HTR-8/SVneo (cell line): ENCODE data around the gene TMOD1.
A peak's percentile ranks its signal among the peaks of the same experiment; 100 is the strongest.
"Not testable (repeated sequence)": the region's sequence is repeated elsewhere in the genome, so short reads cannot be mapped to it uniquely, and the experiment has no call there.

Experiments used
- DNase-seq: peaks from one replicate; pipeline ENCODE4 v3.0.0; 2011; ENCODE audit warnings: low spot score, mixed read lengths; ENCODE audit not compliant: insufficient read length
- FAIRE-seq: peaks from 2 replicates; lab custom pipeline; 2011; peaks lifted over from hg19 to GRCh38; lab: Jason Lieb, UNC

The TMOD1 gene

DNA sequence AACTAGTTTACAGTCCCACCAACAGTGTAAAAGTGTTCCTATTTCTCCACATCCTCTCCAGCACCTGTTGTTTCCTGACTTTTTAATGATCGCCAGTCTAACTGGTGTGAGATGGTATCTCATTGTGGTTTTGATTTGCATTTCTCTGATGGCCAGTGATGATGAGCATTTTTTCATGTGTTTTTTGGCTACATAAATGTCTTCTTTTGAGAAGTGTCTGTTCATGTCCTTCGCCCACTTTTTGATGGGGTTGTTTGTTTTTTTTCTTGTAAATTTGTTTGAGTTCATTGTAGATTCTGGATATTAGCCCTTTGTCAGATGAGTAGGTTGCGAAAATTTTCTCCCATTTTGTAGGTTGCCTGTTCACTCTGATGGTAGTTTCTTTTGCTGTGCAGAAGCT lies 80.1 kb downstream of the TMOD1 start:
- FAIRE-seq, DNase-seq: not testable (repeated sequence)

DNA sequence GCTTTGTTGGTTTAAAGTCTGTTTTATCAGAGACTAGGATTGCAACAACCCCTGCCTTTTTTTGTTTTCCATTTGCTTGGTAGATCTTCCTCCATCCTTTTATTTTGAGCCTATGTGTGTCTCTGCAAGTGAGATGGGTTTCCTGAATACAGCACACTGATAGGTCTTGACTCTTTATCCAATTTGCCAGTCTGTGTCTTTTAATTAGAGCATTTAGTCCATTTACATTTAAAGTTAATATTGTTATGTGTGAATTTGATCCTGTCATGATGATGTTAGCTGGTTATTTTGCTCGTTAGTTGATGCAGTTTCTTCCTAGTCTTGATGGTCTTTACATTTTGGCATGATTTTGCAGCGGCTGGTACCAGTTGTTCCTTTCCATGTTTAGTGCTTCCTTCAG lies 83.3 kb downstream of the TMOD1 start:
- not testable (repeated sequence) for FAIRE-seq, DNase-seq

DNA sequence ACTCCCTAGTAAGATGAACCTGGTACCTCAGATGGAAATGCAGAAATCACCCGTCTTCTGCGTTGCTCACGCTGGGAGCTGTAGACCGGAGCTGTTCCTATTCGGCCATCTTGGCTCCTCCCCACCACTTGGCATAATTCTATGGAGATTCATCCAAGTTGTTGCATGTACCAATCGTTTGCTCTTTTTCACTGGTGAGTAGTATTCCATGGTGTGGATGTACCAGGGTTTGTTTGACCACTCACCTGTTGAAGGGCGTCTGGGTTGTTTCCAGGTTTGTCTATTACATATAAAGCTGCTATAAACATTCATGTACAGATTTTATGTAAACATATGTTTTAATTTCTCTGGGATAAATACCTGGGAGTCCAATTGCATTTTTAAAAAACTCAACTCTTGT lies 85.4 kb downstream of the TMOD1 start:
- not testable (repeated sequence) for DNase-seq, FAIRE-seq

DNA sequence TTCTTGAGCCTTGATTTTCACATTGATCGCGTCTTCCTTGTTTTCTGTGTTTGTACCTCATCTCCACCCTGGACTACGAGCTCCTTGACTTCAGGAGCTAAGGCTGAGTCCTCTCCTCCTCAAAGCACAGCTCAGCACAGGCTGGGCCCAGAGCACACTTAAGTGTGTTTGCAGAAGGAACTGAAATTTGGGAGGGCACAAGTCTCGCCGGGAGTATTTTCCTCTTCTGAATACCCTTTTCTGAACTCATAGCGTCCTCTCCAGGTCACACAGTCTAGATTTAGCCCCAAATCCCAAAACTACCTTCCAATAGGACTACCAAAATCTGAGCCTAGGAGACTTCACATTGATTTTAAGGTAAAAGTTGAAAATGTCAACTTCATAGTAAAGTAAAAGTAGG lies 90.1 kb downstream of the TMOD1 start:
- FAIRE-seq = no peak

DNA sequence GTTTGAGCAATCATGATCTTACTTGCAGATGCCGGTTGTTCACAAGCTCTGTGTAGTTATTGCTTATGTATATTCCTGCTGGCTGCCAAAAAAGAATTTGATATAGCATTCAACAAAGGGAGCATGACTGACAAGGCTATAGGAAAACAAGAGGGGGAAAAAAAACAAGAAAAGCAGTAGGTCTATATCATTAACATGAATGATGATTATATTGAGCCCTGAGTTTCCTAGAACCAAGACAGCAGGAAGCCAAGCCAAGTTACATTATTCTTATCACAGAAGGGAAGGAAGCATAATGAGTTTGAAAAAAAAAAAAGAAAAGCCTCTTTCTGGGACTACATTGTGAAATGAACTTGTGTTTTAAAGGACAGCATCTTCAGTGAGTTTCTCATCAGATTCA lies 90.7 kb downstream of the TMOD1 start:
- FAIRE-seq (no peak), DNase-seq (no peak)

More for the DNA sequence above, 90.1 kb downstream of the TMOD1 start:
- no peak for DNase-seq

DNA sequence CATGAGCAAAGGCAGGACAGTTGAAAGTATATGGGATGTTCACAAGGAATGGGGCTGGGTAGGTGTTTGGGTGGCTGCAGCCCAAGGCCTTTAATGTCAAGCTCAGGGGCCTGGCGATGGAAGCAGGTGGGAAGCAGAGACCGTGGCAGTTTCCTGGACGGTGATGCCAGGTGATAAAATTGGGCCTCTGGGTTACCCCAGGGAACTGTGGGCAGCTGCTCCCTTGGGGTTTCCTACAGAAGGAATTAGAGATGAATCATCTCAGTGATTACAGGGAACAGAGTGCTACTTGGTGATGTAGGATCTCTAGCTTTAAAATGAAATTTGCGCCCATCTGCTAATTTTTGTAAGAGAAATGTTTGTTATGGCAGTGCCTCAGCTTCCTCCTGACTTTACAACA lies 92.5 kb downstream of the TMOD1 start:
- FAIRE-seq = no peak

DNA sequence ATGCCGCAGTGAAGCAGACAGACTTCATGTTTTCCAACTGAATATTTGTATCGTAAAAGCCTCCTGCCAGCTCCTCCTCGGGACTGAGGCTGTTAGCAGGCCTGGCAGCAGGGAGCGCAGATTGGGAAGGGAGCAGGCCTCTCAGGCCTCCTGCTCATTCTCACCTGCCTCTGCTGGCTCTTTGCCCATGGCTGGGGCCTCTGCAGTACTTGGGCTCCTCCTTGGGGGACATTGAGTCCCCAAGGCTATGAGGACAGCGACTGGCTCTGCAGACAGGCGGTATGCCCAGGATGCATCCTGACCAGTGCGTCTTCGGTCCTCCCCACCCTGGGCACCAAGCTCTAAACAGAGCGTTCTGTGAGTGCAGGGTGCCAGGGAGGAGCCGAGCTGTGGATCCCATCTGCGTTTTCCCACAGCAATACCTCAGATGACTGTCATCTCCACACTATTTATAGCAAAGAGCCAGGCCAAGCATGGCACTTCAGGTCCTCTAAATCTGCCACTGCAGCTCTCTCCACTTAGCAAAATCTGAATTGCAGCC lies 93.0 kb downstream of the TMOD1 start:
- DNase-seq (no peak), FAIRE-seq (no peak)

More for the DNA sequence above, 92.5 kb downstream of the TMOD1 start:
- no peak for DNase-seq

DNA sequence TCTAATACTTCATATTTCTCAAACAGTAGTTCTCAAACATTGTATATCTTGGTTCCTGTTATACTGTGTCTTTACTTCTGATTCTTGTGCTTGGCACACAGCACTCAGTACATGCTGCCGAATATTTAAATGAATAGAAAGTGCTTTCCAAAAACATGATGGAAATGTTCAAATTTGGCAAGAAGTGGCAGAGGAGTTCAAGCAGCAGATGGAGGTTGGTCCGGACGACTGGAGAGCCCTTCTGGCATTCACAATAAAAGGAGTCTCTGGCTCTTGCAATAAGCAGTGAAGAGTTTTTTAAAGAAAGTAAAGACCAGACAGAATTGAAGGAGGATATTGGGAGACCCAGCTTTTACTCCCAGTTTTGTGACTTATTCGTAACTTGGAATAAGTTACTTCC lies 95.4 kb downstream of the TMOD1 start:
- no peak for DNase-seq
- no peak for FAIRE-seq

DNA sequence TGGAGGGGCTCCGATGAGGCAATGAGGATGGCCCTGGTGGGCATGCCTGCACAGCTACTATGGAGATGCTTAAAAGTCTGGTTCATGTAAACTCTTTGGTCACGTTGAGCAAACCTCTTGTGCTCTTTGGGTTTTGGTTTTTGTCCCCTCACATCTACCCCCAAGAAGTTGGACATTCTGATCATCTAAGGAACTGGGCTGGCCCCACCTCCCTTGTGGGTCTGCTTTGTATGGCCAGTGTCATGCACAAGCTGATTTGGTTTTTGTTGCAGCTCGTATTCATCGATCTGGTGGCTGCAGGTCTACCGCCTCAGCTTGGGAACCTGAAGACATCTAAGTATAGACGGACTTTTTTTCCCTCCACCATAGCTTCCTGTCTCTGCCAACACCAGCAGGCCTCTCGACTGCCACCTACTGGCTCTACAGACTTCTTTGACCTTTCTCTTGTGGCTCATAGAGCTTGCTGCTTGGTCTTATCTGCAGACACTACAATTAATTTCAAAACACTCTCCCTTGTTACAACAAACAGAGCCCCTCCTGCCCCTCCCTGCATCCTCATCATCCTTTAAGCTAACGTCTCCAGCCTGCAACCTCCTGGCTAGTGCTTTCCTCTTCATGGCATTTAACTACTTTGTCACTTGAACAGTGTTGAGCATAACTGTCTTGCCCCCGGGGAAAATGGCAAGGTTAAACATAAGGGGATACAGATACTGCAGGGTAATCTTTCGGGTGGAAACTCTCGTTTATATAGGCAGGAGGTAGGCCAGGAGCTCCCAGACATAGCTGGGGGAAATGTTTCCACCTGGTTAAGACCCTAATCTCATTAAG lies 97.2 kb downstream of the TMOD1 start:
- FAIRE-seq (no peak), DNase-seq (peak; percentile 69)

DNA sequence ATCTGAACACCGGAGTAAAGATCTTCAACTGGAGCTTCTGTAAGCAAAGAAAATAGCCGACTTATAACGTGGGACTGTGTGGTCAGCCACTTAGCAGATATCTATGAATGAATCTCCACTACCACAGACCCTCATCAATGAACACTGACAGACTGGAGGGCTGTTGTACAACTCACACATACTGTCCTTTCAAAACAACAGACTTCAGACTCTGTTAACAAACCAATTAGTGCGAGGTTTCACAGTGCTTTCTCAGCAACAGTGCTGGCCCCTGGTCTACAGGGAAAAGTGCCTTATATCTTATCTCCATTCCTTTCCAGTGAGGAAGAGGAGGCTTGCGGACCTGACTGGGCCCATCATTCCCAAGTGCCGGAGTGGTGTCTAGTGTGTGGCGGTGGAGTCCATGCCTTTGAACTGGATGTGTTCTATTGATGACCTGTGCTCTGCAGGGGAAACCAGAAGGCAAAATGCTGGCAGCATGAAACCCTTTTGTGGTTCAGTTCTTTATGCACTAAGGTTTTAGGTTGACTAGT lies 97.9 kb downstream of the TMOD1 start:
- DNase-seq (no peak), FAIRE-seq (no peak)

DNA sequence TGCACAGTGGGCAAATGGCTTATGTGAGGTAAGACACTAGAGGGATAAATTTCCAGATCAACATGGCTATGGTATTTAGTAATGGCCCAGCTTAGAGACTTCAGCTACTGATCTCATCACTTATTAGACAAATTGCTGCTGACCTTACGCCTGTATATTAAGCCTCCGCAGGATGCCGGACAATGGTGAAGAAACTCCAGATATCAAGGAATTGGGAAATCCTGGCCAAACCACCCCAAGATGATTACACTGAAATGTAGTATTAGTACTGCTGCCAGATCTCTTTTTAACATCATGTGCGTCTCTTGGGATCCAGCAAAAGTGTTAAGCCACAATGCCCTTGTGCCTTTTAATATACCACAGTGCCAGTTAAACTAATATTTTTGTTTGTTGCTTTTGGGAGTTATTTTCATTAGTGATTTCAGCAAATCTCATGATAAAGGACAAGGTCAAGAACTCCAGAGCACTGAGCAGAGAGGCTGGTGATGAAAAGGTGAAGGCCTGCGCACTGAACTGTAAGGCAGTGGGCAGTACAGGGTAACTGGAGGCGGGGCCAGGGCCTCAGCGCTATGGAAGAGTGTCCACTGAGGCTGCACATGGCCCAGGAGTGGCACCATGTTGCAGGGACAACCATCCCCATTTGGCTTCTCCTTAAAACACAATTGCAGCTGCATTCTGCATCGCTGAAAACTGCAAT lies 99.2 kb downstream of the TMOD1 start:
- no peak for FAIRE-seq
- no peak for DNase-seq

DNA sequence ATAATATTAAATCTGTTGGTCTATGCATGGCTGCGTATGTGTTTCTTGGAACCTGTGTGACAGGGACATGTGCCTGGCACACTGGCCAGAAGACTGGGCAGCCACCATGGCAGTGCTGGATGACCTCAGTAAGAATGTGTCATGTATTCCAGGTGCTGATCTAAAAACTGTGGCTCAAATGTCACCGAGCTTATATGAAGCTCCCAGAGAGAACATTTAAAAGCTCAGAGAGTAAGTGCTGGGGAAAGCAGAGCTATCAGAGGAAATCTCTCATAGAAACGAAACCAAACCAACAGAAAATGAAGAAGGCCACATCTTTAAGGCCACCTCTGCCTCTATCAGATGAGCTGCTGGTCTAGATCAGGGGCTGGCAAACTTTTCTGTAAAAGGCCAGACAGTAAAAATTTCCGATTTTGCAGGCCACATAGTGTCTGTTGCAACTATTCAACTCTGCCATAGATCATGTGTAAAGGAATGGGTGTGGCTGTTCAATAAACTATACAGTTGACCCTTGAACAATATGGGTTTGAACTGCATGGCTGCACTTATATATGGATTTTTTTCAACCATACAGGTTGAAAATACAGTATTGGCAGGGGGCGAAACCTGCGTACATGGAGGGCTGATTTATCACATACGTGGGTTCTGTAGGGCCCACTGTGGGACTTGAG lies 99.9 kb downstream of the TMOD1 start:
- FAIRE-seq (no peak), DNase-seq (no peak)

DNA sequence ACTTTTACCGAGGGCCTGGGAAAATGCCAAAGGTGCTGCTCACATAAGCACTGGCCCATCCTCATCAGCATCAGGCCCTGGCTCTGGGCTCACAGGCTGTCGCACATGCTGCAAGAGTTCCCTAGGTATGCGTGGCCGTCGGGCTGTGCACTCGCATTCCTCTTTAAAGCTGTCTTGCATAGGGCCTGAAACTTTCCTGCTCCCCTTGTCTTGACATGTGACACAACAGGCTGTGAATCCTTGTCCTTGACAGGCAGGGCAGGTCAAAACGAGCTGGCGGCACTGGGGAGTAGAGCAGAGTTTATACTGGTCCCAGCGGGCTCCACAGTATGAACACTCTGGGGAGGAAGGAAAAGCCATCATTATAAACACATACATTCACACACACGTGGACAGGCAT lies 101.0 kb downstream of the TMOD1 start:
- DNase-seq = no peak

DNA sequence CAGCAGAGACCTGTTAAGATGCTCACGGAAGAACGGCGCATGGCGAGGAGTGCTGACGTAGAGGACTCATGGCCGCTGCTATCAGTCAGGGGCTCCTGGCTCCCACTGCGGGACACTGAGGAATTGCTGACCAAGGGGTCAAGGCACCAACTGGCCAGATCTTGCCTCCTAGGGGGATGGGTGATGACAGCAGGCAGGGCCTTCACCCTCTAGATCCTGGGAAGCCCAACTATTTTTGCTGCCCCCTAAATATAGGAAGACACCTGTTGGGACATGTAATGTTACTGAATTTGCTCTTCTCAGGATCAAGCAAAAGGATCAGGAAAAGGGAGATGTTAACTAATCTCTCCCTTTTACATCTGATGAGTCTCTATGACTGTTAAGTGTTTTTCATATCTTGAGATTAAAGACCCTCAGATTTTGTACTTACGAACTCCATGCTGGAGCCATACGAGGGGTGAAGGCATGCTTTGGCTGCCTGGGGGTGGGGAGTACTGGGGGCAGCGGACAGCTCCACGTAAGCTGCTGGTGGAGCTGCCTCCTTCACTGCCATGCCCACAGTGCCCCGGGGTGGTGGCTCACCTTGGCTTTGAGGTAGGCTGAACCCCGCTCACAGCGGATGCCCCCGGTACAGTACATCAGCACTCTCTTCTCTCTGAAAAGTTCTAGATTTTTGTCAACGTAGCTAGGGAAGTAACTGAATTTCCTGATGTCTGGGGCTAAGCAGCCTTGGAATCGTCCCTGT lies 103.6 kb downstream of the TMOD1 start:
- FAIRE-seq (no peak), DNase-seq (no peak)

More for the DNA sequence above, 101.0 kb downstream of the TMOD1 start:
- no peak for FAIRE-seq

DNA sequence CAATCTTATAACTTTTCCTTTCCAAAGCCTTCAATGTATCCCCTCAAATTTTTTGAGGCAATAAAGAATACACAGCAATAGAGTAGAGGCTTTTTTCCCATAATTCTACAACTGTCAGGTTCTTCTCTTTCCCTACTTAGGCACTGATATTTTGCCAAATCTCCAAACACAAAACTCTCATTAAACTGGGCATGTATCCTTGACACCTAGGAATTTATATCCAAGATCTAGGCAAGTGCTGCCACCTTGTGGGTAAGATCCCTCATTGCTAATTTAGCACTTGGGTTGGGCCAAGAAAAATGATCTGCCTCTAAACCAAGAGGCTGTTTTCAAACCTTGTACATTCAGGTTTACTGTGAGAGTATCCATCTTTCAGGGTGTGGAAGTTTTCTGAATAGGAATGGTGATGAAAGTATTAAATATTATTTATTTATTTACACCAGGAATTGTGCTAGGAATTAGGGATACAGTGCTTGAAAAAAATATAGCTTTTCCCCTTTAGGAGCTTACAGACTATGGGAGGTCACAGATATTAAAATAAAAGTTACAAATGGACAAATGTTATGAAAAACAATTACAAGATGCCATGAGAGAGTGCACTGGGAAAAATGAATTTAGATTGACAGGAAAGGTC lies 114.1 kb downstream of the TMOD1 start:
- FAIRE-seq = no peak
- DNase-seq = peak; percentile 44

DNA sequence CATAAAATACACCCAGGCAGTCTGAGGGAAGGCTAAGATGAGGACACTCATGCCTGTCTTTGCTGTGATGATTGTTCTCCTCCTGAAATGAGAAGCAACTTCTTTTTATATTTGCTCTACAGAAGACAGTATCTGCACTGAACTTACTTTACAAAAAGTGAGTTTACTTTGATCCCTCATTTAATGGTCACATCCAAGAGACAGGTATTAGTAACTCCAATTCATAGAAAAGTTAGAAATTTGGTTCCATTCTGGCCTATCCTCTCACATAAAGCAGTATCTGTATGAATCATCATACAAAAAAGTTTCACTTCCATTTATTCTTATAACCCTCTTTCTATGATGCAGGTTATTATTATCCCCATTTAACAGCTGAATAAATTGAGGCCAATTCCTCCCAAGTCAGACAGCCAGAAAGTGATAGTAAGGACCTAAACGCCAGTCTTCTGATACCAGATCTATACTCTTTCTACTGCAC lies 116.5 kb downstream of the TMOD1 start:
- no peak for FAIRE-seq

DNA sequence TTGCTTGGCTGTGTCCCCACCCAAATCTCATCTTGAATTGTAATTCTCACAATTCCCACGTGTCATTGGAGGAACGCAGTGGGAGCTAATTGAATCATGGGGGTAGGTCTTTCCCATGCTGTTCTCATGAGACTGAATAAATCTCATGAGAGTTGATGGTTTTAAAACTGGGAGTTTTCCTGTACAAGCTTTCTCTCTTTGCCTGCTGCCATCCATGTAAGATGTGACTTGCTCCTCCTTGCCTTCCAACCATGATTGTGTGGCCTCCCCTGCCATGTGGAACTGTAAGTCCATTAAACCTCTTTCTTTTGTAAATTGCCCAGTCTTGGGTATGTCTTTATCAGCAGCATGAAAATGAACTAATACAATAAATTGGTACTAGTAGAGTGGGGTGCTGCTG lies 118.6 kb downstream of the TMOD1 start:
- DNase-seq, FAIRE-seq: not testable (repeated sequence)

More for the DNA sequence above, 116.5 kb downstream of the TMOD1 start:
- no peak for DNase-seq

DNA sequence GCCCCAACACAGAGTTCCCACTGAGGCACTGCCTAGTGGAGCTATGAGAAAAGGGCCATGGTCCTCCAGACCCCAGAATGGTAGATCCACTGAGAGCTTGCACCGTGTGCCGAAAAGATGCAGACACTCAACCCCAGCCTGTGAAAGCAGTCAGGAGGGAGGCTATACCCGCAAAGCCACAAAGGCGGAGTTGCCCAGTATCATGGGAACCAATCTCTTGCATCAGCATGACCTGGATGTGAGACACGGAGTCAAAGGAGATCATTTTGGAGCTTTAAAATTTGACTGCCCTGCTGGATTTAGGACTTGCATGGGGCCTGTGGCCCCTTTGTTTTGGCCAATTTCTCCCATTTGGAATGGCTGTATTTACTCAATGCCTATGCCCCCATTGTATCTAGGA lies 121.0 kb downstream of the TMOD1 start:
- not testable (repeated sequence) for FAIRE-seq

DNA sequence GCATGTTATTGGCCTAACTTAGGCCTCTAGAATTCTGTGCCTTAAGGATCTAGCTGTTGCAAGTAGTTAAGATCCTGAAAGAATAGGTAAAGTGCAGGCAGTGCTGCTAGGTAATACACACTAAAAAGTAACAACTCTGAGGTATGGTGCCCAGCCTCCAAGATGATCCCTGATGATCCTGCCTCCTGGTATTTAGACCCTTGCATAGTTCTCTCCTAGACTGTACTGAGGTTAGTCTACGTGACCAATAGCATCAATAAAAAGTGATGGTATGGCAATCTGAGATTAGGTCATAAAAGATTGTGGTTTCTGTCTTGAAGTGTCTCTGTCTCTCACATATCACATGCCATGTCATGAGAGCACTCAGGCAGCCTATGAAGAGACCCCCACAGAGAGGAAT lies 122.5 kb downstream of the TMOD1 start:
- FAIRE-seq (no peak), DNase-seq (no peak)

More for the DNA sequence above, 121.0 kb downstream of the TMOD1 start:
- not testable (repeated sequence) for DNase-seq
